GM10266 (cell line): Measurements from ENCODE around the gene XIRP2.

Experiments used
- DNase-seq: peaks from one replicate; pipeline ENCODE4 v3.0.0; 2012; ENCODE audit errors: extremely low spot score
- TF ChIP-seq, protein P1 (sequence below): IDR thresholded peaks from 2 replicates; pipeline ENCODE4 v1.5.1; 2012; ENCODE audit warnings: mild to moderate bottlenecking, low read depth; ENCODE audit not compliant: control insufficient read depth, insufficient read depth; ENCODE audit errors: missing control alignments

XIRP2 gene

DNA sequence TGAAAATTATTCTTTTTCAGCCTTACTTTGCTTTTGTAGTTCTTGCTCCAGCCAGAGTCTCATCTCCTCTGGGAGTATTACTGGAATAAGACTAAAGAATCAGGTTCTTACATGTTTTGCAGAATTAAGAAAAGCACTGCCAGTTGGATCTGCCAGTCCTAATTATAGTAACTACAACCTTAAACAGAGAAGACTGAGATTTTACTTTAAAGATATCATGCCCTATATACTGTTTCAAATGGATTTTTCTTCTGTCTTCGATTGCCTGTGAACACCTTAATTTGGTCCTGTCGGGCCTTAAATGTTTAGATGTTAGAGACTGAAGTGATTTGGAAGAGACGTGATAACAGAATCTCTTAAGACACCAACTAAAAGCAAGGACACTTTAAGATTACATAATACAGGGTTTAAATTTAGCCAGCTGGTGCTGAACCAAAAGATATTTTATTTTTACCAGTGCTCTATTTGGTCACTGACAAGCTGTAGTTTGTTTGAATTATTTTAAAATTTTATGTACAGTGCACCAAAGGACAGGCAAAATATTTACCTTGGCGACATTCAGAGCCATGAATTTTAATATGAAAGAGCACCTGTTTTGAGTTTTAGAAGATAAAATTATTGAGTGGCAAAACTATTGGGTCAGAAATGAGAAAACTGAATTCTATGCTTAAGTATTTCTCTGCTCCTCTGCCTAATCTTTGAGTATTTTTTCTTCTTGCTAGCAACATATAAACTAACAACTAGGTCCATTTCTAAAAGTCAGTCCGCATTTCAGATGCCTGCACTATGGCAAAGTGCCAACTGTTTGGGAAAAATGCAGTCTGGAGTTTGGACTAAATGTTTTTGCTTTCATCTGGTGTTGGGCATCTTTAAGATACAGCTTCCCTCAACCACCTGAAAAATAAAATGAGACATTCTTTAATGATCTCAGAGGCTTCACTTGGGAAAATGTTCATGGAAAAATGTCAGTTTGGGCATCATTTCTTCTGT, 300.0 kb downstream of the XIRP2 start:
- no peak for DNase-seq
- TF ChIP-seq, protein P1, sequence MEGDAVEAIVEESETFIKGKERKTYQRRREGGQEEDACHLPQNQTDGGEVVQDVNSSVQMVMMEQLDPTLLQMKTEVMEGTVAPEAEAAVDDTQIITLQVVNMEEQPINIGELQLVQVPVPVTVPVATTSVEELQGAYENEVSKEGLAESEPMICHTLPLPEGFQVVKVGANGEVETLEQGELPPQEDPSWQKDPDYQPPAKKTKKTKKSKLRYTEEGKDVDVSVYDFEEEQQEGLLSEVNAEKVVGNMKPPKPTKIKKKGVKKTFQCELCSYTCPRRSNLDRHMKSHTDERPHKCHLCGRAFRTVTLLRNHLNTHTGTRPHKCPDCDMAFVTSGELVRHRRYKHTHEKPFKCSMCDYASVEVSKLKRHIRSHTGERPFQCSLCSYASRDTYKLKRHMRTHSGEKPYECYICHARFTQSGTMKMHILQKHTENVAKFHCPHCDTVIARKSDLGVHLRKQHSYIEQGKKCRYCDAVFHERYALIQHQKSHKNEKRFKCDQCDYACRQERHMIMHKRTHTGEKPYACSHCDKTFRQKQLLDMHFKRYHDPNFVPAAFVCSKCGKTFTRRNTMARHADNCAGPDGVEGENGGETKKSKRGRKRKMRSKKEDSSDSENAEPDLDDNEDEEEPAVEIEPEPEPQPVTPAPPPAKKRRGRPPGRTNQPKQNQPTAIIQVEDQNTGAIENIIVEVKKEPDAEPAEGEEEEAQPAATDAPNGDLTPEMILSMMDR, result no peak

DNA sequence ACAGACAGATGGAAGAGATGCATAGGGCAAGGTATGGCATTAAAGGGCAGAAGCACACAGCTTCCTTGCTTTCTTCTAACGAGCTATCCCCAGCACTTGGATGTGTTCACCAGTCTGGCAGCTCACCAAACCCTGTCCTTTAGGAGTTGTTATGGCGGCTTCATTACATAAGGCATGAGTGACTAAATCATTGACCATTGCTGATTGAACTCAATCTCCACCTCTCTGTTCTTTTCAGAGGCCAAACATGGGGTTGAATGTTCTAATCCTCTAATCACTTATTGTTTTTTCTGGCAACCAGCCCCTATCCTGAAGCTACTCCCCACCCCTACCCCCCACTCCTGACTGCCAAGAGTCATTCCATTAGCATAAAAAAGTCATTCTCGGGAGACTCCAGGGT, 301.8 kb downstream of the XIRP2 start:
- no peak for DNase-seq
- TF ChIP-seq, protein P1, result no peak

- TF ChIP-seq, protein P1, result no peak
- no peak for DNase-seq
Measured at GRCh38 chr2:167191588-167191987, 303.3 kb downstream of the XIRP2 start.

GRCh38 chr2:167192833-167193232, 304.6 kb downstream of the XIRP2 start:
- TF ChIP-seq, protein P1, result no peak
- no peak for DNase-seq

DNA sequence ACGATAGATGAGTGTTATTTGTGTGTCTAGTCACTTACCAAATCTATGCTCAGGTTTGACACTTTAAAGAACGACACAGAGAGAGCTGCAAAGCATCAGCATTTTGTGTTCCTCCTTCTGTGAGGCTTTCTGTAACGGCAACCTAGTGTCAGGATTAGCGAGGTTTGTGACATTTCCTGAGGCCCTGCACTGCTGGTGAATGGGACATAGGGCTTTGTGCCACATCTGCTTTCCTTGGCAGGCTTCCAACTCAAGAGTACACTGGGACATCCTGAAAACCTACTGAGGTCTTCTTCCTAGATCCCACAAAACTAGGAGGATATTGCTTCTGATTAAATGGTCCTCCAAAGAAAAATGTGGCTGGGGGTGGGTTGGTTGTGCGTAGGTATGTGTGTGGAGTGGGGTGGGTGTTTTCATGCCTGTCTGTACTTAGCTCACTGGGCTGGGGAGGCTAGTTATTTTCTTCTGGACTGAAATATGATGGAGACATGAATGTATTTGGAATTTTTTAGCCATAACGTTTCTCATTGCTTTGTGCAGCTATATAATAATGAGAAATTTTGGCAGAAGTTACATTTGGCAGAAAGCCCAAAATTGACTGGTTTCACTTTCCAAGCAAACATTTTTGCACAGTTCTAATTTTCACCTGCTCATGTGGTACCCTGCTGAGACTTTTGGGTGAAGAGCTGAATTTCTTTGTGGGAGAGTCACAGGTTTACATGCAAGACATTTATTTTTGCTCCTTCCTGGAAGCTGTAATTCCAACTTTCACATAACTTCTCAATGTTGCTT, 308.4 kb downstream of the XIRP2 start:
- TF ChIP-seq, protein P1, result no peak
- DNase-seq, result no peak

GRCh38 chr2:167198009-167198408, 309.7 kb downstream of the XIRP2 start:
- DNase-seq, result no peak
- TF ChIP-seq, protein P1, result no peak
